ENCODE data around the gene PDLIM7.

The PDLIM7 gene

DNA sequence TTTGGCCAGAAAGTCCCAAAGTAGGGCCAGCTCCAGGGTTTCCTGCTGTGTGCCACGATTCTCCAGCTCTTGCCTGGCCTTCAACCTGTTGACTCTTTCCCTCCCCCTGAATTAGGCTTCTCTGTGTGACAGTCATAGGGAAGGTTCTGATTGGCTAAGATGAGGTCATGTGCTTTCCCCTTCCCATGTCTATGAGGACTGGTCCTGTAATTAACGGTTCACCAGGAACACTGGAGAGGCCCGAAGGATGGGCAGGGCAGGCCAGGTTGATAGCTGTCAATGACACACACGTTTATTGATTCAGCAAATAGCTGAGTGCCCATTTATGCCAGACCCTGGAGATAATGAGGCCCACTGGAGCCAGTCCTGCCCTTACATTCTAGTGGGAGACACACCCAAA lies 59.8 kb downstream of the PDLIM7 start:
- no peak for DNase-seq

DNA sequence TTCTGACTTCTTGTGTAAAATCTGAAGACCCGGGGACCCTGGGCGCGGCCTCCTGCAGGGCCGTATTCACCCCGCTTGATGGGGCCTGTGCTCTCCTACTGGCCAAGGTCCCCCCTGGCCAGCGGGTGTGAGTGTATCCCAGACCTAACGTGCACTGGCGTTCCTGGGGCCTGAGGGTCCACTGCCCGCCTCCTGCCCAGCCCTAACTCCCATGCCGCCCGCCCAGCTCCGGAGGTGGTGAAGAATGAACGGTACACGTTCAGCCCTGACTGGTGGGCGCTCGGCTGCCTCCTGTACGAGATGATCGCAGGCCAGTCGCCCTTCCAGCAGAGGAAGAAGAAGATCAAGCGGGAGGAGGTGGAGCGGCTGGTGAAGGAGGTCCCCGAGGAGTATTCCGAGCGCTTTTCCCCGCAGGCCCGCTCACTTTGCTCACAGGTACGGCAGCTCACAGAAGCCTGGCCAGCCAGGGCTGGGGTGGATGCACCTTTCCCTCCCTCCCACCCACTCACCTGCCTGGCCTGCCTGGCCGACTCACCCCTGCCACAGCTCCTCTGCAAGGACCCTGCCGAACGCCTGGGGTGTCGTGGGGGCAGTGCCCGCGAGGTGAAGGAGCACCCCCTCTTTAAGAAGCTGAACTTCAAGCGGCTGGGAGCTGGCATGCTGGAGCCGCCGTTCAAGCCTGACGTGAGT lies 61.4 kb downstream of the PDLIM7 start:
- intact Hi-C loops (cut with DNase I): no loop called here
- DNase-seq: peak in 1 of 10 donors; percentile 75

More for the DNA sequence above, 59.8 kb downstream of the PDLIM7 start:
- intact Hi-C loops (cut with DNase I): no loop called here

DNA sequence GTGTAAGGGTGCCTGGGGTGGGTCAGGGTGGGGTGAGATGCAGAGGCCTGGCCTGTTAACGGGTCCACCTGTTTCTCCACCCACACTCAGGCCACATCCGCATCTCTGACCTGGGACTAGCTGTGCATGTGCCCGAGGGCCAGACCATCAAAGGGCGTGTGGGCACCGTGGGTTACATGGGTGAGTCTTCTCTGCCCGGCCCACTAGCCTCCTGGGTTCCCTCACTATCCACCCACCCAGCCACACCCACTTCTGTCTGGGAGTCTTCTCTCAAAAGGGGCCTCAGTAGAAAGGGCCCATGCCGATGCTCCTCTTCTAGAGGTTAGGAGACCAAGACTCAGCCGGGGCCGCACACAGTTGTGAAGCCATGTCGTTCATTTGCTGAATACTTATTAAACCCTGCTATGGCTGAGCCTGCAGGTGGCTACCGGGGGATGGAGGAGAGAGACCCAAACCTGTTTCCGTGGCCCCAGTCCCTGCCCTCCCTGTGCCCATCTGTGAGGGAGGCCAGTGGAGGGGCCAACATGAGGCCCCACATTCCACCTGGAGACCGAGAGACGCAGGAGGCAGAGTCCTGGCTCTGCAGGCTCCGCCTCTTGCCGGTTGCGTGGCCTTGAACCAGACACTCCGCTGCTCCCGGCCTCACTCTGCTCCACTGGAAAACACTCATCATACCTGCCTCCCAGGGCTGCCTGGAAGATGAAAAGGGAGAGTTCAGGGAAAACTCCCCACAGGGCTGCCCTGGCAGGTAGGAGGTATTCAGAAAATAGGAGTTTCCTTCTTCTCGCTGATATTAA lies 62.3 kb downstream of the PDLIM7 start:
- no peak for DNase-seq
- intact Hi-C loops (cut with DNase I): no loop called here

DNA sequence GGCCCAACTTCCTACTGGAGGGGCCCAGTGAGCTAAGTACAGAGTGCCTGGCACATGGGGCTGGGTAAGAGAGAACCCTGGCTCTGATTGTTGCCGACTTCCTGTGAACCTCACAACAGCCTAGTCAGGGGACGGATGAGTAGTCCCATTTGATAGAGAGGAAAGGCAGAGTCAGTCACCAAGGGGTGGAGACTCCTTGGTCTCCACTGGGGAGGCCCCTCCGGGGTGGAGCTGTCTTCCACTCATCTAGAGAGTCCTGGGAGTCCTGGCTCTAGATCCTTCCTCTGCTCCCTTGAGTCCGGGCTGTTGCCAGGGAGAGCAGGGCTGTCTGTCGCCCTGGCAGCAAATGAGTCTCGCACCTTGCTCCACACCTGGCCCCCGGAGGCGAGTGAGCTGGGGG lies 63.0 kb downstream of the PDLIM7 start:
- DNase-seq: no peak

DNA sequence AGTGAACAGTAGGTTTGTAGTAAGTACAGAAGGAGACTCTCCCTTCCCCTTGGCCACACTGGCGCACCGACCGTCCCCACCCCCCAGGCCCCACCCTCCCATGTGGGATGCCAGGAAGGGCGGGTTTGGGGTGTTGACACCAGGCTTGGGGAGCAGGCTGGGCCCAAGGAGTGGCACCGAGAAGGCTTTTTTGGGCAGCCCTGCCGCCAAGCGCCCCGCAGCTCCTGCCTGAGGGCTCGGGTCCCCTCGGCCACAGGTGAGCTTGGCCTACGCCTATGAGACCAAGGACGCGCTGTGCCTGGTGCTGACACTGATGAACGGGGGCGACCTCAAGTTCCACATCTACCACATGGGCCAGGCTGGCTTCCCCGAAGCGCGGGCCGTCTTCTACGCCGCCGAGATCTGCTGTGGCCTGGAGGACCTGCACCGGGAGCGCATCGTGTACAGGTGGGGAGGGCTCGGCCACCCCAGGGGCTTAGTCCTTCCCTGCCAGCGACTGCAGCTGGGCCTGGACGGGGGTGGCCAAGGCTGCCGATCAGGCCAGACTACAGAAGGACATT lies 63.7 kb downstream of the PDLIM7 start:
- no peak for DNase-seq
- intact Hi-C loops (cut with DNase I): no loop called here

More for the DNA sequence above, 63.0 kb downstream of the PDLIM7 start:
- intact Hi-C loops (cut with DNase I): no loop called here

Data from posterior cingulate gyrus (tissue), 11 donors.